ENCODE measurements around the gene WHRN. TPM values are rescaled to one million over a fixed set of nuclear protein-coding genes. Genes with fewer than 3 reads are reported as not detected.

WHRN gene
- total and polyA plus RNA-seq, 9 of the 15 experiments (the other 6 are each of a cell fraction or from before 2014, with no cell fraction given), result 0.31 to 14.1 (median 3.0) TPM

DNA sequence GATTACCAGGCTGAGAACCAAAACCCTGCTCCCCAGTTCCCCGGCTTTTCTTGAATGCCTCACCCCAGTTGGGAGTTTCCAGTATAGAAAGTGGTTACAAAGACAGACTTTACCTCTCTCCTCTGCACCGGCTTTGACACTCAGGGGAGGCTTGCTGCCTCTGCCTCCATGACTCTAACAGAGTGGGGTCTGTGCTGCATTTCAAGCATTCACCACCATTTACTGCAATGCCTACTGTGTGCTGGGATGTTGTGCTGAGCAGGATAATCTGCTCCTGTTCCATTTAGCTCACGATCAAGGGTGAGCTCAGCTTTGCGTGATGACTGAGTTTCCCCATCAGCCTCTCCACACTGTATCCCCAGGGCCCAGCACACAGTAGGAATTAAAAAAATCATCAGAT, 77.6 kb downstream of the WHRN start:
- in situ Hi-C loops (cut with MboI) (no loop called here), intact Hi-C loops (cut with micrococcal nuclease) (no loop called here)
- ATAC-seq (no peak), DNase-seq (ENCODE audit: extremely low read depth in 1 of 4, low spot score in 3 of 4) (no peak), FAIRE-seq (no peak)
- no peaks in the 10 kb centered on the region for H3K9me3 ChIP-seq (replicated peaks; ENCODE audit: control insufficient read depth, insufficient read depth, low read depth, low read length)
- POLR2A ChIA-PET, result interaction anchor here (1.0 to 1.4 kb wide), 2 partner anchors 8 to 13 kb away, joined by 3 to 4 read pairs; no protein-coding TSS in a partner anchor
- TF ChIP-seq ZKSCAN1 (IDR thresholded peaks at IDR 0.05; ENCODE audit: low read depth, low read length), result 0 out of 2 replicates have a peak, but pooled peaks have one; percentile 70
- no peak for TF ChIP-seq GATAD2A (IDR thresholded peaks at IDR 0.05)
- H3K4me1 ChIP-seq (replicated peaks in 1 of 2; ENCODE audit: control insufficient read depth in 2 of 2, insufficient read depth in 2 of 2, low read length in 2 of 2), result peaks cover 3 to 7% of the 10 kb centered on the region in 2 experiments; a peak in 4 of 5 replicates
- no peak overlapping the region for H3K4me2 ChIP-seq (ENCODE audit: insufficient read depth, low read length)
- H3K9me1 ChIP-seq (ENCODE audit: control insufficient read depth, insufficient read depth, low read length), result peaks cover 4% of the 10 kb centered on the region
- no peak overlapping the region for H3K27ac ChIP-seq (ENCODE audit: extremely low read depth, low read depth, low read length)
- no peak overlapping the region for H3K4me3 ChIP-seq
- H3K36me3 ChIP-seq (ENCODE audit: control insufficient read depth, insufficient read depth, low read length), result no peaks in the 10 kb centered on the region
- no peaks in the 10 kb centered on the region for H3K79me2 ChIP-seq (ENCODE audit: control insufficient read depth, insufficient read depth, low read length)
- CTCF ChIA-PET (ENCODE audit: low intra/inter-chr PET ratio), result interaction anchor here (0.6 kb wide), 1 partner anchor 594 kb away, joined by 3 read pairs; no protein-coding TSS in a partner anchor
- WGBS (ENCODE audit: insufficient coverage, low coverage, missing lambda C conversion rate), result 68% methylated on average over 4 of the region's 4 CpGs
- no peak overlapping the region for H3K9ac ChIP-seq (ENCODE audit: insufficient read depth in 1 of 2, low read depth in 2 of 2, low read length in 2 of 2)
- peaks cover 5% of the 10 kb centered on the region; the same call in 1 of the 2 replicates for H4K20me1 ChIP-seq (replicated peaks; ENCODE audit: control insufficient read depth, insufficient read depth, low read length)
- H3K27me3 ChIP-seq (ENCODE audit: control insufficient read depth in 2 of 2, insufficient read depth in 2 of 2, low read length in 2 of 2), result no peaks in the 10 kb centered on the region; a peak in 1 of 5 replicates
- BruUV-seq (replicated peaks), result no TSS peak
- no peak overlapping the region for H2AFZ ChIP-seq (ENCODE audit: low read depth, low read length)

DNA sequence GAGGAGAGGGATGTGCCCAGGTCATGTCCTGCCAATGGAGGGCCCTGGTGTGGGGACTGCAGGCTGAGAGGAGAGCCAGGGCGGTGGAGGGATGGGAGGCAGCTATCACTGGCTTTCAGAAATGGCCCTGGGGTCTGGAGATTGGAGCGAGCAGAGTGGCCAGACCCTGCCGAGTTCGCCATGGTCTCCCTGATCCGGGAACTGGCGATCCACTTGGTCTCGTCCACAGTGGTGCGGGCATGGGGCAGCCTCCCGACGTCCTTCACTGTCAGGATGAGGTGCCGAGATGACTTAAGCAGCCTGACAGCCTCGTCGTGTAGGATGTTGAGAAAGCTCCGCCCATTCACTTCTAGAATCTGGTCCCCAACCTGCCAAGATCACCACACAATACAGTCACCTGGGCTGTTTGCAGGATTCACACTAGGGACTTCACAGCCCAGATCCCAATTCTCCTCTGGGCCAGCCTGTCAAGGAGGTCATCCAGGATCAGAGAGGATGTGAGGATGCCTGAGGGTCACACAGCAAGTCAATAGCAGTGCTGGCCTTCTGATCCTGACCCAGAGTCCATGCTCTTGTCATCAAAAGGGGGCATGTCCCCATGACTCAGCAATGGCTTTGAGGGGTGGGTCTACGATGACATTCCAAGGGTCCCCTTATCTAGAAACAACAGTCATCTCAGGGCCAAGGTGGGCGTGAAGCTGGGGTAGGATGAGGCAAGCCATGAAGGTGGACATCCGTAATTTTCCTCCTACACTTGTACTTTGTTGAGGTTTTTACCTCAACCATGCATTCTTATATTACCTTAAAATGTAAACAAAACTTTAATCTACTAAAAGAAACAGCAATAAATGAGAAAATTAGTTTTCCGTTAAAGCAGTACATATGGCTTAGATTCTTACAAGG, 79.0 kb downstream of the WHRN start:
- DNase-seq (ENCODE audit: extremely low read depth in 1 of 4, low spot score in 3 of 4) (peak; percentile 43 to 48 (median 46)), FAIRE-seq (no peak), ATAC-seq (no peak; the same call in 1 of the 3 replicates)
- Histone ChIP-seq H3K27ac (ENCODE audit: extremely low read depth, low read depth, low read length) (no peak overlapping the region), H2AFZ (ENCODE audit: low read depth, low read length) (no peak overlapping the region), H3K27me3 (ENCODE audit: control insufficient read depth in 2 of 2, insufficient read depth in 2 of 2, low read length in 2 of 2) (no peaks in the 10 kb centered on the region; a peak in 1 of 5 replicates), H3K4me1 (replicated peaks in 1 of 2; ENCODE audit: control insufficient read depth in 2 of 2, insufficient read depth in 2 of 2, low read length in 2 of 2) (peaks cover 3 to 7% of the 10 kb centered on the region in 2 experiments; a peak in 4 of 5 replicates), H4K20me1 (replicated peaks; ENCODE audit: control insufficient read depth, insufficient read depth, low read length) (peaks cover 5% of the 10 kb centered on the region; the same call in 1 of the 2 replicates), H3K9me1 (ENCODE audit: control insufficient read depth, insufficient read depth, low read length) (no peaks in the 10 kb centered on the region), H3K4me2 (ENCODE audit: insufficient read depth, low read length) (no peak overlapping the region), H3K9ac (ENCODE audit: insufficient read depth in 1 of 2, low read depth in 2 of 2, low read length in 2 of 2) (peak overlapping the region in 1 of 2 experiments; percentile 68; a peak in 2 of 4 replicates), H3K4me3 (no peak overlapping the region), H3K79me2 (ENCODE audit: control insufficient read depth, insufficient read depth, low read length) (no peaks in the 10 kb centered on the region), H3K9me3 (replicated peaks; ENCODE audit: control insufficient read depth, insufficient read depth, low read depth, low read length) (no peaks in the 10 kb centered on the region), H3K36me3 (ENCODE audit: control insufficient read depth, insufficient read depth, low read length) (no peaks in the 10 kb centered on the region)
- intact Hi-C loops (cut with micrococcal nuclease), result no loop called here
- POLR2A ChIA-PET, result no interaction called here
- in situ Hi-C loops (cut with MboI), result no loop called here
- WGBS (ENCODE audit: insufficient coverage, low coverage, missing lambda C conversion rate), result 55% methylated on average over 18 of the region's 18 CpGs
- BruUV-seq (replicated peaks), result no TSS peak
- CTCF ChIA-PET (ENCODE audit: low intra/inter-chr PET ratio), result no interaction called here
- TF ChIP-seq ZBTB17 (CRISPR knock-in tag; IDR thresholded peaks at IDR 0.05) (no peak), HMG20A (CRISPR knock-in tag; conservative IDR thresholded peaks at IDR 0.05) (no peak), CBFA2T3 (IDR thresholded peaks at IDR 0.05) (peak; percentile 39; the same call in 1 of the 2 replicates), RBM25 (IDR thresholded peaks at IDR 0.05; ENCODE audit: low read depth, low read length, severe bottlenecking) (peak; percentile 40), BCOR (IDR thresholded peaks at IDR 0.05) (peak; percentile 38; the same call in 1 of the 2 replicates), TEAD4 (IDR thresholded peaks at IDR 0.05; ENCODE audit: low read length) (peak; percentile 33; the same call in 1 of the 2 replicates), TEAD4 (CRISPR knock-in tag; IDR thresholded peaks at IDR 0.05; ENCODE audit: borderline replicate concordance) (no peak), ZFP36 (IDR thresholded peaks at IDR 0.05; ENCODE audit: low read depth, low read length, partially characterized antibody) (peak; percentile 75), EGR1 (conservative IDR thresholded peaks at IDR 0.05) (peak; percentile 76), GATA2 (CRISPR knock-in tag; IDR thresholded peaks at IDR 0.05) (no peak), KAT2B (IDR thresholded peaks at IDR 0.05; ENCODE audit: low read depth, low read length) (no peak), RBM17 (IDR thresholded peaks at IDR 0.05; ENCODE audit: borderline replicate concordance, low read depth, low read length) (no peak), KDM1A (IDR thresholded peaks at IDR 0.05) (peak in 1 of 2 experiments; percentile 20; a peak in 1 of 4 replicates), CHD1 (IDR thresholded peaks at IDR 0.05; ENCODE audit: low read length) (no peak)

All from K562 (cell line).